SU-DHL-6 (cell line): ENCODE data around the gene PCED1A.

Source experiments
- H2AFZ ChIP-seq: fragments of 200-600 bp; sonication (generic); 2 replicates; pipeline ENCODE4 v1.6.1; 2014; ENCODE audit warnings: low read depth, mild to moderate bottlenecking, moderate library complexity, mixed read lengths, antibody characterized with exemption, low read length; ENCODE audit not compliant: severe bottlenecking
- H3F3A ChIP-seq: fragments of 200-600 bp; shearing (Covaris generic); 2 replicates; pipeline ENCODE4 v1.6.0; 2016; ENCODE audit warnings: antibody characterized with exemption, mild to moderate bottlenecking; ENCODE audit not compliant: insufficient read depth
- H3K27ac ChIP-seq: fragments of 200-600 bp; sonication (generic); 2 replicates; pipeline ENCODE4 v1.5.1; 2016; ENCODE audit warnings: low read depth, mild to moderate bottlenecking, low read length, moderate library complexity, mixed read lengths
- H3K27me3 ChIP-seq: fragments of 200-600 bp; sonication (generic), shearing (Covaris generic); 2 replicates; pipeline ENCODE4 v1.6.0; 2014; ENCODE audit warnings: mild to moderate bottlenecking, low read length
- H3K36me3 ChIP-seq: fragments of 200-600 bp; sonication (generic); 2 replicates; pipeline ENCODE4 v1.6.1; 2014; ENCODE audit warnings: mild to moderate bottlenecking, low read length, mixed read lengths
- H3K4me2 ChIP-seq: fragments of 300-600, 200-600 bp; shearing (Covaris generic), sonication (generic); 2 replicates; pipeline ENCODE4 v1.6.0; 2014; ENCODE audit warnings: low read length, low read depth, mild to moderate bottlenecking; ENCODE audit not compliant: poor library complexity, severe bottlenecking
- H3K4me3 ChIP-seq: fragments of 200-600 bp; sonication (generic); 2 replicates; pipeline ENCODE4 v1.5.1; 2014; ENCODE audit warnings: antibody characterized with exemption, low read length, mild to moderate bottlenecking, mixed read lengths; ENCODE audit not compliant: insufficient read depth, poor library complexity, severe bottlenecking
- H3K79me2 ChIP-seq: fragments of 200-600 bp; sonication (generic); 2 replicates; pipeline ENCODE4 v1.6.1; 2014; ENCODE audit warnings: mild to moderate bottlenecking, low read length, moderate library complexity; ENCODE audit not compliant: insufficient read depth
- H3K9ac ChIP-seq: fragments of 200-600 bp; sonication (generic); 2 replicates; pipeline ENCODE4 v1.7.0; 2014; ENCODE audit warnings: mild to moderate bottlenecking, low read length
- H3K9me2 ChIP-seq: fragments of 200-600 bp; sonication (generic); replicated peaks from 2 replicates; pipeline ENCODE4 v1.6.1; 2014; ENCODE audit warnings: low read length; ENCODE audit not compliant: insufficient read depth
- H3K9me3 ChIP-seq: fragments of 200-600 bp; sonication (generic); 2 replicates; pipeline ENCODE4 v1.6.1; 2014; ENCODE audit warnings: low read length, mixed read lengths; ENCODE audit not compliant: insufficient read depth
- H4K20me1 ChIP-seq: fragments of 200-600 bp; sonication (generic); 2 replicates; pipeline ENCODE4 v1.6.1; 2014; ENCODE audit warnings: low read depth, mild to moderate bottlenecking, antibody characterized with exemption, low read length, moderate library complexity, mixed read lengths
- CTCF ChIP-seq: fragments of 200-600 bp; sonication (generic); IDR thresholded peaks from one replicate; pipeline ENCODE4 v1.5.1; 2017; ENCODE audit warnings: antibody characterized with exemption, mild to moderate bottlenecking, low read length, moderate library complexity; ENCODE audit not compliant: insufficient read depth, poor library complexity, severe bottlenecking
- EZH2phosphoT487 ChIP-seq: fragments of 200-600 bp; sonication (generic), shearing (Covaris generic); conservative IDR thresholded peaks from 2 replicates; pipeline ENCODE4 v1.6.1; 2018; ENCODE audit warnings: mild to moderate bottlenecking, antibody characterized with exemption, low read length, moderate library complexity, mixed read lengths

Gene PCED1A

GRCh38 chr20:2804041-2804828 lies 36.2 kb downstream of the PCED1A start:
- H3K36me3 ChIP-seq: no peaks in the 10 kb centered on the region
- H3K4me3 ChIP-seq: no peak overlapping the region
- H3K9me3 ChIP-seq: no peaks in the 10 kb centered on the region
- no peak overlapping the region for H3K27ac ChIP-seq
- no peak overlapping the region for H3K9ac ChIP-seq
- TF ChIP-seq EZH2phosphoT487 (no peak), CTCF (no peak)
- no peak overlapping the region for H3K4me2 ChIP-seq
- H4K20me1 ChIP-seq: no peaks in the 10 kb centered on the region
- no peaks in the 10 kb centered on the region for H3K27me3 ChIP-seq
- H3K9me2 ChIP-seq: no peaks in the 10 kb centered on the region
- H3K79me2 ChIP-seq: no peaks in the 10 kb centered on the region
- no peaks in the 10 kb centered on the region for H3F3A ChIP-seq
- H2AFZ ChIP-seq: no peak overlapping the region

GRCh38 chr20:2801286-2801728 lies 39.1 kb downstream of the PCED1A start:
- H3F3A ChIP-seq: no peaks in the 10 kb centered on the region
- H3K27ac ChIP-seq: no peak overlapping the region
- TF ChIP-seq EZH2phosphoT487 (no peak), CTCF (no peak)
- H3K9ac ChIP-seq: no peak overlapping the region
- no peaks in the 10 kb centered on the region for H3K36me3 ChIP-seq
- no peaks in the 10 kb centered on the region for H3K9me3 ChIP-seq
- H3K27me3 ChIP-seq: no peaks in the 10 kb centered on the region
- H2AFZ ChIP-seq: no peak overlapping the region
- H3K9me2 ChIP-seq: no peaks in the 10 kb centered on the region
- no peak overlapping the region for H3K4me3 ChIP-seq
- no peaks in the 10 kb centered on the region for H4K20me1 ChIP-seq
- no peak overlapping the region for H3K4me2 ChIP-seq
- H3K79me2 ChIP-seq: no peaks in the 10 kb centered on the region

GRCh38 chr20:2800521-2801285 lies 39.8 kb downstream of the PCED1A start, which contains the start of gene CPXM1:
Gene CPXM1, minus strand, starts transcription at chr20:2800627. Its CDS starts 55 bp downstream, at chr20:2800572.
- H2AFZ ChIP-seq: no peak within 1 kb of the TSS
- H3K9ac ChIP-seq: no peak within 1 kb of the TSS
- no peaks in the 10 kb centered on the region for H3K36me3 ChIP-seq
- no peaks in the 10 kb centered on the region for H3K9me3 ChIP-seq
- H3F3A ChIP-seq: no peaks in the 10 kb centered on the region
- TF ChIP-seq EZH2phosphoT487: no peak
- TF ChIP-seq CTCF: no peak
- no peak within 1 kb of the TSS for H3K27ac ChIP-seq
- H3K27me3 ChIP-seq: no peaks in the 10 kb centered on the region
- no peaks in the 10 kb centered on the region for H3K9me2 ChIP-seq
- no peaks in the 10 kb centered on the region for H4K20me1 ChIP-seq
- H3K4me2 ChIP-seq: no peak within 1 kb of the TSS
- no peaks in the 10 kb centered on the region for H3K79me2 ChIP-seq
- H3K4me3 ChIP-seq: no peak within 1 kb of the TSS
